Kidney (tissue), 14 donors: ENCODE data around the gene RILP. TPM values are rescaled to one million over a fixed set of nuclear protein-coding genes. Genes with fewer than 3 reads are reported as not detected.

Experiments
- DNase-seq, 5 donors: peaks; one replicate each; pipeline ENCODE4 v3.0.0-alpha.2; 2013 to 2020
- FAIRE-seq: peaks from 2 replicates; lab custom pipeline; 2012; peaks lifted over from hg19 to GRCh38; lab: Jason Lieb, UNC
- H3K27ac ChIP-seq, 2 donors: one replicate each; pipeline ENCODE4 v1.7.0; 2013; ENCODE audit warnings: low read depth in 2 of 2, low read length in 2 of 2, inconsistent platforms in 1 of 2
- H3K27me3 ChIP-seq: one replicate; pipeline ENCODE4 v1.7.1; 2013; ENCODE audit warnings: low read length, inconsistent platforms; ENCODE audit not compliant: control insufficient read depth, insufficient read depth
- H3K36me3 ChIP-seq, 3 donors: one replicate each; pipeline versions ENCODE4 v1.7.0 to v1.7.1; 2013; ENCODE audit warnings: low read length in 3 of 3, control low read depth in 1 of 3, inconsistent platforms in 1 of 3; ENCODE audit not compliant: insufficient read depth in 3 of 3, control insufficient read depth in 2 of 3
- H3K4me1 ChIP-seq, 3 donors: one replicate each; pipeline versions ENCODE4 v1.7.0 to v1.7.1; 2013; ENCODE audit warnings: low read length in 3 of 3, inconsistent platforms in 1 of 3, low read depth in 1 of 3; ENCODE audit not compliant: control insufficient read depth in 2 of 3, insufficient read depth in 2 of 3
- H3K4me3 ChIP-seq, 3 donors: one replicate each; pipeline versions ENCODE4 v1.7.0 to v1.8.1; 2013; ENCODE audit warnings: low read length in 3 of 3, control low read depth in 1 of 3, inconsistent platforms in 1 of 3
- H3K9ac ChIP-seq, 3 donors: one replicate each; pipeline versions ENCODE4 v1.7.0 to v1.7.1; 2013; ENCODE audit warnings: low read length in 3 of 3, control low read depth in 1 of 3, inconsistent platforms in 1 of 3
- H3K9me3 ChIP-seq, 3 donors: one replicate each; pipeline versions ENCODE4 v1.7.0 to v1.7.1; 2013; ENCODE audit warnings: low read length in 3 of 3, control low read depth in 1 of 3, inconsistent platforms in 1 of 3; ENCODE audit not compliant: control insufficient read depth in 2 of 3, insufficient read depth in 1 of 3
- CTCF ChIP-seq: IDR thresholded peaks from 3 replicates; pipeline ENCODE4 v1.5.1; 2012; ENCODE audit warnings: mild to moderate bottlenecking, moderate library complexity, borderline replicate concordance; ENCODE audit not compliant: insufficient read depth; ENCODE audit errors: extremely low read depth
- intact Hi-C: fragments of 100-400 bp; cut with DNase I; formaldehyde crosslinking; loops from one replicate; pipeline ENCODE4 v1.11.1; 2022
- polyA plus RNA-seq: library from polyadenylated mRNA; stranded (reverse); fragments of 350-450 nt; fragmentation: Illumina TruSeq; extraction: RNeasy Lipid Tissue Mini Kit (QIAGEN cat#74804); gene quantifications from one replicate; pipeline ENCODE4 v1.2.3, GENCODE V29; 2014; ENCODE audit warnings: low read depth, low replicate concordance; ENCODE audit not compliant: insufficient read depth
- total RNA-seq: library from RNA; stranded (reverse); fragmentation: NEBNext Ultra II Directional; extraction: Animal tissue kit (Norgen Biotek cat#: 25700); gene quantifications from one replicate; pipeline ENCODE4 v1.2.1, GENCODE V29; 2021
- donor health status: control.
- donor health status: control.
- donor health status: control.
- donor health status: control.
- donor health status: control.
- donor health status: DM: yes; HTN: yes; CAD: no.
- donor health status: Normal renal cell carcinoma (clear cell type).

The RILP gene
- total and polyA plus RNA-seq, 2 donors from 2014 or later: 17.1 to 26.6 TPM

- peaks cover 0 to 44% (median 26%) of the 10 kb centered on the region in 3 donors for H3K4me1 ChIP-seq
- H3K4me3 ChIP-seq: peak overlapping the region in 2 of 3 donors; percentile 61 to 70
- H3K27ac ChIP-seq: peak overlapping the region; percentile 92 to 96
- no peaks in the 10 kb centered on the region for H3K9me3 ChIP-seq
- peak; percentile 100 for TF ChIP-seq CTCF
- intact Hi-C loops: no loop called here
- FAIRE-seq: no peak
- H3K9ac ChIP-seq: peak overlapping the region in 1 of 3 donors; percentile 55
- DNase-seq: peak; percentile 95 to 98 (median 97)
- peaks cover 20 to 41% (median 37%) of the 10 kb centered on the region in 3 donors for H3K36me3 ChIP-seq
- H3K27me3 ChIP-seq: no peaks in the 10 kb centered on the region
These were observed 463 bp downstream of the RILP start for GRCh38 chr17:1648963-1649843.

GRCh38 chr17:1648173-1648962 is 1.3 kb downstream of the RILP start:
- intact Hi-C loops: no loop called here
- Histone ChIP-seq H3K27me3 (no peaks in the 10 kb centered on the region), H3K4me3 (peak overlapping the region in 2 of 3 donors; percentile 6 to 60), H3K36me3 (peaks cover 12 to 33% (median 29%) of the 10 kb centered on the region in 3 donors), H3K4me1 (peaks cover 0 to 47% (median 30%) of the 10 kb centered on the region in 3 donors), H3K9me3 (no peaks in the 10 kb centered on the region), H3K27ac (peak overlapping the region; percentile 74), H3K9ac (peak overlapping the region in 2 of 3 donors; percentile 46 to 60)
- FAIRE-seq (no peak), DNase-seq (peak in 2 of 5 donors; percentile 47 to 76)
- TF ChIP-seq CTCF: no peak

- intact Hi-C loops: no loop called here
- peak in 1 of 5 donors; percentile 81 for DNase-seq
- TF ChIP-seq CTCF: no peak
- peaks cover 0 to 47% (median 30%) of the 10 kb centered on the region in 3 donors for H3K4me1 ChIP-seq
- peak overlapping the region in 1 of 3 donors; percentile 60 for H3K9ac ChIP-seq
- H3K36me3 ChIP-seq: peaks cover 8 to 27% (median 23%) of the 10 kb centered on the region in 3 donors
- H3K4me3 ChIP-seq: peak overlapping the region in 1 of 3 donors; percentile 60
- no peak overlapping the region for H3K27ac ChIP-seq
- H3K27me3 ChIP-seq: no peaks in the 10 kb centered on the region
- H3K9me3 ChIP-seq: no peaks in the 10 kb centered on the region
- FAIRE-seq: no peak
These were observed 1.9 kb downstream of the RILP start for GRCh38 chr17:1647802-1648171.
